ENCODE measurements around the gene OPN5.

OPN5 gene

GRCh38 chr6:47859175-47859574, 77.3 kb downstream of the OPN5 start:
- DNase-seq (ENCODE audit: low read depth in 2 of 2): no peak

- no peak for DNase-seq (ENCODE audit: low read depth in 2 of 2)
Observed at GRCh38 chr6:47862731-47863130, 80.9 kb downstream of the OPN5 start.

GRCh38 chr6:47865206-47865605, 83.4 kb downstream of the OPN5 start:
- no peak for DNase-seq (ENCODE audit: low read depth in 2 of 2)

- no peak for DNase-seq (ENCODE audit: low read depth in 2 of 2)
Observed at GRCh38 chr6:47875593-47875992, 93.8 kb downstream of the OPN5 start.

All from fibroblast of skin of left biceps (primary cell).